RWPE1 (cell line): ENCODE results near the gene ACACB.
A peak's percentile ranks its signal among the peaks of the same experiment; 100 is the strongest.
"Not testable (repeated sequence)": the region's sequence is repeated elsewhere in the genome, so short reads cannot be mapped to it uniquely, and the experiment has no call there.

Source experiments
- CTCF ChIA-PET: fragments of 350-600 bp; sonication (Branson Sonifier 250); formaldehyde crosslinking; extraction: SDS; loops from one replicate; lab custom pipeline; 2021; lab: Yijun Ruan, JAX
- POLR2A ChIA-PET: fragments of 400-600 bp; formaldehyde crosslinking; extraction: SDS; loops from one replicate; lab custom pipeline; 2020; ENCODE audit warnings: antibody characterized with exemption; ENCODE audit not compliant: low non-redundant PET; lab: Yijun Ruan, JAX
- DNase-seq: peaks from one replicate; pipeline ENCODE4 v3.0.0; 2012; ENCODE audit warnings: low spot score
- H3K27ac ChIP-seq: fragments of 450-650 bp; 2 replicates; pipeline ENCODE4 v1.5.1; 2017
- CTCF ChIP-seq: fragments of 450-650 bp; conservative IDR thresholded peaks from 2 replicates; pipeline ENCODE4 v1.5.1; 2017; ENCODE audit warnings: low read depth, mild to moderate bottlenecking

The ACACB gene

GRCh38 chr12:109134186-109134917, 18.0 kb downstream of the ACACB start:
- ChIA-PET POLR2A (no interaction called here), CTCF (interaction anchor here (0.7 to 1.3 kb wide), 5 partner anchors 20 to 251 kb away, joined by 3 read pairs; no protein-coding TSS in a partner anchor)
- DNase-seq, result peak; percentile 48
- TF ChIP-seq CTCF, result peak; percentile 50
- H3K27ac ChIP-seq, result no peak overlapping the region

GRCh38 chr12:109137055-109137454, 20.7 kb downstream of the ACACB start:
- ChIA-PET CTCF (no interaction called here), POLR2A (no interaction called here)
- no peak for TF ChIP-seq CTCF
- H3K27ac ChIP-seq, result no peak overlapping the region
- no peak for DNase-seq

- CTCF ChIA-PET, result interaction anchor here (1.1 kb wide), 1 partner anchor 28 kb away, joined by 9 read pairs; no protein-coding TSS in a partner anchor
- TF ChIP-seq CTCF, result no peak
- no peak overlapping the region for H3K27ac ChIP-seq
- no peak for DNase-seq
- POLR2A ChIA-PET, result no interaction called here
These were observed 23.0 kb downstream of the ACACB start for GRCh38 chr12:109139360-109139759.

- POLR2A ChIA-PET, result no interaction called here
- no peak for DNase-seq
- TF ChIP-seq CTCF, result no peak
- H3K27ac ChIP-seq, result no peak overlapping the region
- CTCF ChIA-PET, result no interaction called here
These were observed 23.4 kb downstream of the ACACB start for GRCh38 chr12:109139791-109140190.

- TF ChIP-seq CTCF, result no peak
- DNase-seq, result no peak
- ChIA-PET CTCF (no interaction called here), POLR2A (interaction anchor here (0.6 kb wide), 1 partner anchor 197 kb away, joined by 9 read pairs; no protein-coding TSS in a partner anchor)
- no peak overlapping the region for H3K27ac ChIP-seq
These were observed 24.2 kb downstream of the ACACB start for GRCh38 chr12:109140560-109140959.

- POLR2A ChIA-PET, result no interaction called here
- no peak for TF ChIP-seq CTCF
- CTCF ChIA-PET, result interaction anchor here (0.6 kb wide), 1 partner anchor 304 kb away, joined by 3 read pairs; no protein-coding TSS in a partner anchor
- DNase-seq, result no peak
- H3K27ac ChIP-seq, result no peak overlapping the region
These were observed 27.8 kb downstream of the ACACB start for GRCh38 chr12:109144224-109144623.

GRCh38 chr12:109147126-109147525, 30.7 kb downstream of the ACACB start:
- DNase-seq, H3K27ac ChIP-seq, POLR2A ChIA-PET: not testable (repeated sequence)
- CTCF ChIA-PET, result interaction anchor here (0.6 kb wide), 1 partner anchor 362 kb away, joined by 3 read pairs; no protein-coding TSS in a partner anchor
